ENCODE measurements around the gene ARV1.

DNA sequence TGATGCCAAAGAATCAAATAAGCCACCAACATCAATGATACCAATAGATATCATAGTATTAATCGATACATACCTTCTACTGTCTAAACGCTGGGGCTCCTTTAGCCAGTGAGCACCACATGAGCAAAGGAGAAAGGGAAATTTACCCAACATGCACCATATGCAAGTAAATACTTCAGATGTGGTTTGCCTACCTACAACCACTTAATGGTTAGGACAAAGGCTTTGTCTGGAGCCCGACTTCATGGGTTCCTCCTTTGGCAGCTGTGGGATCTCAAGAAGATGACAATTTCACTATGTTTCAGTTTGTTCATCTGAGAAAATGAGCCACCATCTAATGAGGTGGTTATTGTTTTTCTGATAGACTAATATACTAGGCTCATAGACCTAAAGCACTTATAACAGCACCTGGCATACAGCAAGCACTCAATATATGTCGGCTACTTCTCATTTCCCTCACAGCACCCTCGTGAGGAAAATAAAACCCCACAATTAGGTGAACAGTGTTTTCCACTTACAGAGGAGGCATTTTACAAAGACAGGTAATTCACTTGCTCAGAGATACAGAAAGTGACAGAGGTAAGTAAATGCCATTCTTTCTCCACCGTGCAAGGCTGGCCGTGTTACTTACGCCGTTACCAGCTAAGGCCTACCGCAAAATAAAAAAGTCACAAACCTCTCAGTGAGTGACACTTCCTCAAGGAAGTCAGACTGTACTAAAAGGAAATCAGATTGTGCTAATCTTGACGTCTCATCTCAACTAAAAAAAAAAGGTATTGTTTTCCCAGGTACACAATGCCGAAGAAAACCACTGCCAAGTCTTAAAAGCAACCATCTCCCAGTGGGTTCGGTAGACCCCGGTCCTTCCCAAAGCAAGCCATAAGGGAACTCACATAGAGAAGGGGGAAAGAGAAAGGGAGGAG, 1.8 kb upstream of the ARV1 start:
- TF ChIP-seq, protein P1, sequence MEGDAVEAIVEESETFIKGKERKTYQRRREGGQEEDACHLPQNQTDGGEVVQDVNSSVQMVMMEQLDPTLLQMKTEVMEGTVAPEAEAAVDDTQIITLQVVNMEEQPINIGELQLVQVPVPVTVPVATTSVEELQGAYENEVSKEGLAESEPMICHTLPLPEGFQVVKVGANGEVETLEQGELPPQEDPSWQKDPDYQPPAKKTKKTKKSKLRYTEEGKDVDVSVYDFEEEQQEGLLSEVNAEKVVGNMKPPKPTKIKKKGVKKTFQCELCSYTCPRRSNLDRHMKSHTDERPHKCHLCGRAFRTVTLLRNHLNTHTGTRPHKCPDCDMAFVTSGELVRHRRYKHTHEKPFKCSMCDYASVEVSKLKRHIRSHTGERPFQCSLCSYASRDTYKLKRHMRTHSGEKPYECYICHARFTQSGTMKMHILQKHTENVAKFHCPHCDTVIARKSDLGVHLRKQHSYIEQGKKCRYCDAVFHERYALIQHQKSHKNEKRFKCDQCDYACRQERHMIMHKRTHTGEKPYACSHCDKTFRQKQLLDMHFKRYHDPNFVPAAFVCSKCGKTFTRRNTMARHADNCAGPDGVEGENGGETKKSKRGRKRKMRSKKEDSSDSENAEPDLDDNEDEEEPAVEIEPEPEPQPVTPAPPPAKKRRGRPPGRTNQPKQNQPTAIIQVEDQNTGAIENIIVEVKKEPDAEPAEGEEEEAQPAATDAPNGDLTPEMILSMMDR (conservative IDR thresholded peaks at IDR 0.05 in 1 of 2, IDR thresholded peaks at IDR 0.05 in 1 of 2; ENCODE audit: low read depth in 1 of 2, low read length in 2 of 2) = no peak
- TF ChIP-seq EZH2 (IDR thresholded peaks at IDR 0.05; ENCODE audit: low read length, missing control alignments) = no peak
